Fibroblast of lung (primary cell): ENCODE data around the gene SF1. TPM values are rescaled to one million over a fixed set of nuclear protein-coding genes. Genes with fewer than 3 reads are reported as not detected.

ENCODE experiments used
- DNase-seq, 2 donors: peaks; one replicate each; pipeline versions ENCODE4 v3.0.0 to v3.0.0-alpha.2; 2010; ENCODE audit warnings: low read depth in 2 of 2
- H2AFZ ChIP-seq: 2 replicates; pipeline ENCODE4 v1.5.1; 2012; ENCODE audit warnings: low read length, control low read depth, inconsistent platforms
- H3K27ac ChIP-seq: 2 replicates; pipeline ENCODE4 v1.5.1; 2011; ENCODE audit warnings: low read length, control low read depth; ENCODE audit not compliant: insufficient read depth
- H3K27me3 ChIP-seq: 2 replicates; pipeline ENCODE4 v1.5.1; 2011; ENCODE audit warnings: mild to moderate bottlenecking, low read length; ENCODE audit not compliant: control insufficient read depth, insufficient read depth
- H3K36me3 ChIP-seq: 2 replicates; pipeline ENCODE4 v1.5.1; 2011; ENCODE audit warnings: low read length; ENCODE audit not compliant: control insufficient read depth, insufficient read depth
- H3K4me1 ChIP-seq: 2 replicates; pipeline ENCODE4 v1.5.1; 2011; ENCODE audit warnings: low read length; ENCODE audit not compliant: control insufficient read depth, insufficient read depth; ENCODE audit errors: extremely low read depth
- H3K4me2 ChIP-seq: 2 replicates; pipeline ENCODE4 v1.5.1; 2011; ENCODE audit warnings: low read length, control low read depth; ENCODE audit not compliant: insufficient read depth; ENCODE audit errors: extremely low read depth
- H3K4me3 ChIP-seq, 4 experiments: fragments of 200-600 bp in 1 of 4; sonication (generic) in 1 of 4; replicated peaks in 1 of 4; 2 replicates each; pipeline ENCODE4 v1.5.1; 2011 to 2016; ENCODE audit warnings: low read length in 4 of 4, low read depth in 3 of 4, mild to moderate bottlenecking in 3 of 4, control low read depth in 2 of 4, inconsistent platforms in 1 of 4, mixed read lengths in 1 of 4; ENCODE audit not compliant: insufficient read depth in 1 of 4; ENCODE audit errors: control extremely low read depth in 1 of 4
- H3K79me2 ChIP-seq: 2 replicates; pipeline ENCODE4 v1.5.1; 2012; ENCODE audit warnings: mild to moderate bottlenecking, low read length, inconsistent platforms; ENCODE audit not compliant: control insufficient read depth, insufficient read depth
- H3K9ac ChIP-seq: 2 replicates; pipeline ENCODE4 v1.5.1; 2011; ENCODE audit warnings: mild to moderate bottlenecking, low read length, control low read depth; ENCODE audit not compliant: insufficient read depth
- H3K9me3 ChIP-seq: 2 replicates; pipeline ENCODE4 v1.5.1; 2012; ENCODE audit warnings: low read depth, low read length; ENCODE audit not compliant: control insufficient read depth, insufficient read depth
- H4K20me1 ChIP-seq: 2 replicates; pipeline ENCODE4 v1.5.1; 2011; ENCODE audit warnings: low read length; ENCODE audit not compliant: control insufficient read depth, insufficient read depth; ENCODE audit errors: extremely low read depth
- CTCF ChIP-seq, 2 donors: IDR thresholded peaks in 1 of 2; conservative IDR thresholded peaks in 1 of 2; 1 replicate in 1 of 2; 2 replicates in 1 of 2; pipeline ENCODE4 v1.5.1; 2011 to 2012; ENCODE audit warnings: low read length in 2 of 2, control low read depth in 1 of 2, inconsistent platforms in 1 of 2, low read depth in 1 of 2, mild to moderate bottlenecking in 1 of 2
- EZH2 ChIP-seq: IDR thresholded peaks from 2 replicates; pipeline ENCODE4 v1.5.1; 2012; ENCODE audit warnings: low read length, control low read depth, mild to moderate bottlenecking; ENCODE audit errors: missing control alignments
- polyA plus RNA-seq, 2 donors: library from polyadenylated mRNA; depleted of rRNA in 1 of 2; stranded (reverse) in 1 of 2; unstranded in 1 of 2; fragments of >200 nt; gene quantifications; 2 replicates each; pipeline ENCODE4 v1.2.1, GENCODE V29; 2011 to 2012; ENCODE audit warnings: missing spikeins in 1 of 2
- total RNA-seq: library from RNA; depleted of rRNA; stranded (reverse); fragments of >200 nt; gene quantifications from 2 replicates; pipeline ENCODE4 v1.2.1, GENCODE V29; 2014

Gene SF1
- total and polyA plus RNA-seq, 2 donors (not counting 1 experiment from before 2014, with no cell fraction given), result 78.9 to 105 TPM

- DNase-seq, result no peak
- Histone ChIP-seq H3K27me3 (no peaks in the 10 kb centered on the region), H3K9ac (no peak overlapping the region), H3K4me1 (peaks cover 26% of the 10 kb centered on the region), H3K79me2 (peaks cover 7% of the 10 kb centered on the region), H4K20me1 (no peaks in the 10 kb centered on the region), H3K4me3 (no peak overlapping the region), H3K9me3 (no peaks in the 10 kb centered on the region), H3K36me3 (peaks cover 27% of the 10 kb centered on the region), H2AFZ (no peak overlapping the region), H3K4me2 (no peak overlapping the region), H3K27ac (no peak overlapping the region)
- TF ChIP-seq CTCF (conservative IDR thresholded peaks at IDR 0.05 in 1 of 2, IDR thresholded peaks at IDR 0.05 in 1 of 2; ENCODE audit: low read depth in 1 of 2, low read length in 2 of 2), result no peak
- no peak for TF ChIP-seq EZH2
Observed at GRCh38 chr11:64762277-64762673, 16.1 kb downstream of the SF1 start.

- H2AFZ ChIP-seq, result no peak overlapping the region
- H3K4me2 ChIP-seq, result no peak overlapping the region
- TF ChIP-seq CTCF (conservative IDR thresholded peaks at IDR 0.05 in 1 of 2, IDR thresholded peaks at IDR 0.05 in 1 of 2; ENCODE audit: low read depth in 1 of 2, low read length in 2 of 2) (no peak), EZH2 (no peak)
- H3K9me3 ChIP-seq, result no peaks in the 10 kb centered on the region
- no peak for DNase-seq
- no peak overlapping the region for H3K4me3 ChIP-seq
- no peaks in the 10 kb centered on the region for H3K79me2 ChIP-seq
- peaks cover 18% of the 10 kb centered on the region for H3K36me3 ChIP-seq
- H3K4me1 ChIP-seq, result peaks cover 26% of the 10 kb centered on the region
- no peak overlapping the region for H3K9ac ChIP-seq
- no peaks in the 10 kb centered on the region for H4K20me1 ChIP-seq
- H3K27me3 ChIP-seq, result no peaks in the 10 kb centered on the region
- no peak overlapping the region for H3K27ac ChIP-seq
Observed at GRCh38 chr11:64760759-64761420, 17.5 kb downstream of the SF1 start.

- Histone ChIP-seq H3K4me2 (no peak within 1 kb of the TSS), H3K9me3 (no peaks in the 10 kb centered on the region), H3K9ac (no peak within 1 kb of the TSS), H2AFZ (no peak within 1 kb of the TSS), H3K79me2 (no peaks in the 10 kb centered on the region), H4K20me1 (no peaks in the 10 kb centered on the region), H3K4me1 (peaks cover 26% of the 10 kb centered on the region), H3K27ac (no peak within 1 kb of the TSS), H3K27me3 (no peaks in the 10 kb centered on the region), H3K4me3 (no peak within 1 kb of the TSS), H3K36me3 (peaks cover 13% of the 10 kb centered on the region)
- no peak for TF ChIP-seq EZH2
- TF ChIP-seq CTCF (conservative IDR thresholded peaks at IDR 0.05 in 1 of 2, IDR thresholded peaks at IDR 0.05 in 1 of 2; ENCODE audit: low read depth in 1 of 2, low read length in 2 of 2), result no peak
- peak; percentile 36 to 60 for DNase-seq
Observed at GRCh38 chr11:64759722-64760719, 18.3 kb downstream of the SF1 start, which contains the start of gene PYGM. Gene PYGM (minus strand): TSS chr11:64759974. CDS start chr11:64759898, 76 bp downstream.
